ENCODE results near the gene C18orf63. TPM values are rescaled to one million over a fixed set of nuclear protein-coding genes. Genes with fewer than 3 reads are reported as not detected.

C18orf63 gene
- total and polyA plus RNA-seq, 11 donors = not detected

- peak; percentile 79 to 92 (median 86) for ATAC-seq
- H3K27ac ChIP-seq = peak overlapping the region in 2 of 12 donors; percentile 33 to 66
- H3K27me3 ChIP-seq = no peaks in the 10 kb centered on the region
- no peak overlapping the region for H3K4me3 ChIP-seq
- TF ChIP-seq CTCF (IDR thresholded peaks at IDR 0.05) (no peak), POLR2A (IDR thresholded peaks at IDR 0.05) (no peak)
- H3K9me3 ChIP-seq = no peaks in the 10 kb centered on the region
- intact Hi-C loops (cut with DNase I) = no loop called here
- H3K4me1 ChIP-seq = peaks cover 0 to 6% (median 0%) of the 10 kb centered on the region in 12 donors
- no peaks in the 10 kb centered on the region for H3K36me3 ChIP-seq
- peak in 3 of 5 donors; percentile 36 to 75 (median 49) for DNase-seq
- WGBS, 4 donors = 76 to 80% (median 78%) methylated on average over 5 to 10 of the region's 10 CpGs
Observed at GRCh38 chr18:74367905-74368304, 52.3 kb downstream of the C18orf63 start.

GRCh38 chr18:74368901-74369705 is 53.5 kb downstream of the C18orf63 start:
- H3K4me1 ChIP-seq = peaks cover 0 to 6% (median 0%) of the 10 kb centered on the region in 12 donors
- no peaks in the 10 kb centered on the region for H3K9me3 ChIP-seq
- no peak overlapping the region for H3K27ac ChIP-seq
- TF ChIP-seq POLR2A (IDR thresholded peaks at IDR 0.05) (no peak), CTCF (IDR thresholded peaks at IDR 0.05) (no peak)
- no peaks in the 10 kb centered on the region for H3K27me3 ChIP-seq
- intact Hi-C loops (cut with DNase I) = no loop called here
- ATAC-seq = peak in 1 of 4 donors; percentile 33
- no peak overlapping the region for H3K4me3 ChIP-seq
- no peak for DNase-seq
- WGBS, 4 donors = 49 to 63% (median 53%) methylated on average over 13 of the region's 13 CpGs
- H3K36me3 ChIP-seq = no peaks in the 10 kb centered on the region

- intact Hi-C loops (cut with DNase I) = no loop called here
- peak in 3 of 4 donors; percentile 29 to 55 (median 48) for ATAC-seq
Observed at GRCh38 chr18:74370115-74370514, 54.5 kb downstream of the C18orf63 start.

More at GRCh38 chr18:74370115-74370514, 54.5 kb downstream of the C18orf63 start:
- WGBS, 4 donors = 53 to 81% (median 74%) methylated on average over 2 of the region's 2 CpGs
- TF ChIP-seq POLR2A (IDR thresholded peaks at IDR 0.05) (no peak), CTCF (IDR thresholded peaks at IDR 0.05) (no peak)
- H3K9me3 ChIP-seq = no peaks in the 10 kb centered on the region
- no peaks in the 10 kb centered on the region for H3K36me3 ChIP-seq
- peaks cover 0 to 6% (median 0%) of the 10 kb centered on the region in 12 donors for H3K4me1 ChIP-seq
- H3K27me3 ChIP-seq = no peaks in the 10 kb centered on the region
- DNase-seq = no peak
- H3K27ac ChIP-seq = no peak overlapping the region
- H3K4me3 ChIP-seq = no peak overlapping the region
